Hepatocyte (in vitro differentiated cells): Measurements from ENCODE around the gene SLC25A22.

Source experiments
- EZH2 ChIP-seq: fragments of 200-600 bp; sonication (generic); IDR thresholded peaks from 2 replicates; pipeline ENCODE4 v1.6.1; 2016; ENCODE audit warnings: antibody characterized with exemption, mild to moderate bottlenecking, borderline replicate concordance
- TF ChIP-seq, protein P1 (sequence below): fragments of 200-600 bp; sonication (generic); IDR thresholded peaks from 2 replicates; pipeline ENCODE4 v1.5.1; 2016; ENCODE audit warnings: antibody characterized with exemption, mild to moderate bottlenecking; ENCODE audit not compliant: poor library complexity

DNA sequence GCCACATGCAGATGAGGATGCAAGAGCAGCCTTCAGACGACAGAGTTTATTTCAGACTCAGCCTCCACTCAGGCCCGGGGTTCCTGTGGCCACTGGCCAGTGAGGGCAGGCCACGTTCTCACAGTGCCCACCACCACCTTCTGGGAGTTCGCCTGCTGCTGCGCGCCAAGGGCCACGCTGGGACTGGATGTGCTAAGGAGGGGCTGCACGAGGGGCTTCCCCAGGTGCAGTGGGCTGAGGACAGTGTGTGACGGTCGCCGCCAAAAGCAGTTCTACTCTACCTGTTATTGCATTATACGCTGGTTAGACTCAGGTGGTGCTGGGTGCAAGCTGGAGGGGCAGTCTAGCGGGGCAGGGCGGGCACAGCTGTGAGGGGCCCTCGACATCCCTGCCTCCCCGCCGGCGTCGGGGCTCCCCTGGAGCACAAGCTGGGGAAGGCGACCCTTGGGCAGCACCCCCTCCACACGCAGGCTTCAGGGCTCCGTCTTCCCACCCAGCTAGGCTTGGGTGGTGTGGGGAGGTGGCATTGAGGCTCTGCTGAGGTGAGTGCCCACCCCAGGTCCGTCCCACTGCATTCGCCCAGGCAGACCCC is 10.9 kb downstream of the SLC25A22 start:
- TF ChIP-seq, protein P1, sequence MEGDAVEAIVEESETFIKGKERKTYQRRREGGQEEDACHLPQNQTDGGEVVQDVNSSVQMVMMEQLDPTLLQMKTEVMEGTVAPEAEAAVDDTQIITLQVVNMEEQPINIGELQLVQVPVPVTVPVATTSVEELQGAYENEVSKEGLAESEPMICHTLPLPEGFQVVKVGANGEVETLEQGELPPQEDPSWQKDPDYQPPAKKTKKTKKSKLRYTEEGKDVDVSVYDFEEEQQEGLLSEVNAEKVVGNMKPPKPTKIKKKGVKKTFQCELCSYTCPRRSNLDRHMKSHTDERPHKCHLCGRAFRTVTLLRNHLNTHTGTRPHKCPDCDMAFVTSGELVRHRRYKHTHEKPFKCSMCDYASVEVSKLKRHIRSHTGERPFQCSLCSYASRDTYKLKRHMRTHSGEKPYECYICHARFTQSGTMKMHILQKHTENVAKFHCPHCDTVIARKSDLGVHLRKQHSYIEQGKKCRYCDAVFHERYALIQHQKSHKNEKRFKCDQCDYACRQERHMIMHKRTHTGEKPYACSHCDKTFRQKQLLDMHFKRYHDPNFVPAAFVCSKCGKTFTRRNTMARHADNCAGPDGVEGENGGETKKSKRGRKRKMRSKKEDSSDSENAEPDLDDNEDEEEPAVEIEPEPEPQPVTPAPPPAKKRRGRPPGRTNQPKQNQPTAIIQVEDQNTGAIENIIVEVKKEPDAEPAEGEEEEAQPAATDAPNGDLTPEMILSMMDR, result no peak
- no peak for TF ChIP-seq EZH2
